A673 (cell line): ENCODE results near the gene SYNE1. TPM values are rescaled to one million over a fixed set of nuclear protein-coding genes. Genes with fewer than 3 reads are reported as not detected.

ENCODE experiments used
- BruUV-seq: library from RNA; stranded (reverse); fragments of 400-500 nt; replicated peaks from 2 replicates; lab custom pipeline; 2021; lab: Mats Ljungman, UMichigan
- CTCF ChIA-PET: fragments of 300-600 bp; sonication (Branson Sonifier 250); formaldehyde crosslinking; loops from one replicate; lab custom pipeline; 2022; ENCODE audit warnings: antibody characterized with exemption; lab: Charles Lee
- POLR2A ChIA-PET: fragments of 300-600 bp; sonication (Branson Sonifier 250); formaldehyde crosslinking; loops from one replicate; lab custom pipeline; 2022; ENCODE audit warnings: antibody characterized with exemption; ENCODE audit not compliant: low non-redundant PET; lab: Charles Lee
- DNase-seq: peaks from one replicate; pipeline ENCODE4 v3.0.0-alpha.2; 2015; ENCODE audit warnings: low spot score
- H3K27ac ChIP-seq: fragments of 200-600 bp; sonication (generic); 2 replicates; pipeline ENCODE4 v1.5.1; 2016; ENCODE audit warnings: mixed run types, low read depth, mild to moderate bottlenecking, mixed read lengths, antibody characterized with exemption, low read length; ENCODE audit not compliant: poor library complexity, severe bottlenecking
- H3K27me3 ChIP-seq: fragments of 200-600 bp; sonication (generic); replicated peaks from 2 replicates; pipeline ENCODE4 v1.6.1; 2017; ENCODE audit warnings: mixed run types, low read depth, mild to moderate bottlenecking, mixed read lengths, antibody characterized with exemption, low read length; ENCODE audit not compliant: insufficient read depth, poor library complexity
- H3K36me3 ChIP-seq: fragments of 200-600 bp; sonication (generic); 2 replicates; pipeline ENCODE4 v1.6.1; 2016; ENCODE audit warnings: mixed run types, mild to moderate bottlenecking, mixed read lengths, antibody characterized with exemption, low read length; ENCODE audit not compliant: insufficient read depth, poor library complexity, severe bottlenecking
- H3K4me1 ChIP-seq: fragments of 200-600 bp; sonication (generic); 2 replicates; pipeline ENCODE4 v1.6.1; 2017; ENCODE audit warnings: mixed run types, mild to moderate bottlenecking, mixed read lengths, antibody characterized with exemption, low read length; ENCODE audit not compliant: insufficient read depth, poor library complexity, severe bottlenecking
- H3K4me3 ChIP-seq: fragments of 200-600 bp; sonication (generic); 2 replicates; pipeline ENCODE4 v1.5.1; 2016; ENCODE audit warnings: low read depth, mixed run types, mild to moderate bottlenecking, mixed read lengths, low read length; ENCODE audit not compliant: poor library complexity, severe bottlenecking
- H3K9me3 ChIP-seq: fragments of 200-600 bp; sonication (generic); 2 replicates; pipeline ENCODE4 v1.6.1; 2016; ENCODE audit warnings: mixed run types, low read depth, mild to moderate bottlenecking, mixed read lengths, antibody characterized with exemption, low read length; ENCODE audit not compliant: poor library complexity, severe bottlenecking
- CTCF ChIP-seq: fragments of 300-800, 200-600 bp; sonication (generic); conservative IDR thresholded peaks from 2 replicates; pipeline ENCODE4 v1.5.1; 2017; ENCODE audit warnings: low read depth, mild to moderate bottlenecking, antibody characterized with exemption, low read length, moderate library complexity, mixed read lengths
- EZH2 ChIP-seq: fragments of 200-600 bp; sonication (generic); IDR thresholded peaks from 2 replicates; pipeline ENCODE4 v1.6.1; 2017; ENCODE audit warnings: borderline replicate concordance, low read depth, mild to moderate bottlenecking, mixed read lengths, antibody characterized with exemption, low read length; ENCODE audit not compliant: poor library complexity, severe bottlenecking
- intact Hi-C: fragments of 100-400 bp; cut with micrococcal nuclease; formaldehyde crosslinking; loops from one replicate; pipeline ENCODE4 v1.10.0; 2022; ENCODE audit not compliant: unreplicated experiment
- total RNA-seq: library from RNA; stranded (reverse); gene quantifications from 2 replicates; pipeline ENCODE4 v1.2.3, GENCODE V29; 2021

Gene SYNE1
- total RNA-seq, 1 experiment from 2014 or later, result 12.1 TPM

- Histone ChIP-seq H3K27me3 (no peaks in the 10 kb centered on the region), H3K4me1 (peaks cover 39% of the 10 kb centered on the region), H3K27ac (no peak overlapping the region), H3K9me3 (no peaks in the 10 kb centered on the region), H3K4me3 (no peak overlapping the region), H3K36me3 (no peaks in the 10 kb centered on the region)
- ChIA-PET POLR2A (no interaction called here), CTCF (no interaction called here)
- intact Hi-C loops, result loop anchor here (10.0 kb wide), 1 partner anchor 684 kb away; no protein-coding TSS in a partner anchor
- BruUV-seq, result no TSS peak
- TF ChIP-seq EZH2 (no peak), CTCF (no peak)
- peak; percentile 92 for DNase-seq
Measured at GRCh38 chr6:152270301-152270925, 366.7 kb downstream of the SYNE1 start.

GRCh38 chr6:152268846-152269442, 368.2 kb downstream of the SYNE1 start:
- no peak for DNase-seq
- CTCF ChIA-PET, result interaction anchor here (1.2 kb wide), 1 partner anchor 418 kb away, joined by 4 read pairs; no protein-coding TSS in a partner anchor
- Histone ChIP-seq H3K4me3 (no peak overlapping the region), H3K4me1 (peaks cover 39% of the 10 kb centered on the region), H3K9me3 (no peaks in the 10 kb centered on the region), H3K27ac (no peak overlapping the region), H3K27me3 (no peaks in the 10 kb centered on the region), H3K36me3 (no peaks in the 10 kb centered on the region)
- TF ChIP-seq CTCF (no peak), EZH2 (no peak)
- intact Hi-C loops, result loop anchor here (2.0 to 5.0 kb wide), 2 partner anchors 504 to 837 kb away; no protein-coding TSS in a partner anchor
- POLR2A ChIA-PET, result no interaction called here
- BruUV-seq, result no TSS peak

GRCh38 chr6:152267967-152268845, 369.0 kb downstream of the SYNE1 start:
- TF ChIP-seq EZH2 (no peak), CTCF (peak; percentile 75)
- Histone ChIP-seq H3K4me3 (no peak overlapping the region), H3K27me3 (no peaks in the 10 kb centered on the region), H3K27ac (no peak overlapping the region), H3K9me3 (no peaks in the 10 kb centered on the region), H3K4me1 (peaks cover 38% of the 10 kb centered on the region), H3K36me3 (no peaks in the 10 kb centered on the region)
- POLR2A ChIA-PET, result no interaction called here
- no TSS peak for BruUV-seq
- CTCF ChIA-PET, result interaction anchor here (0.7 to 1.2 kb wide), 5 partner anchors 126 to 1376 kb away, joined by 3 to 8 read pairs (median 4); no protein-coding TSS in a partner anchor
- peak; percentile 52 for DNase-seq
- intact Hi-C loops, result loop anchor here (2.0 to 5.0 kb wide), 3 partner anchors 503 to 836 kb away; no protein-coding TSS in a partner anchor
